HEK293 (cell line): ENCODE data around the gene ITGA4.

ENCODE experiments used
- CTCF ChIA-PET: fragments of 350-600 bp; formaldehyde crosslinking; extraction: SDS; loops from one replicate; lab custom pipeline; 2021; ENCODE audit warnings: antibody characterized with exemption; lab: Yijun Ruan, JAX
- POLR2A ChIA-PET: fragments of 300-600 bp; formaldehyde crosslinking; extraction: SDS; loops from one replicate; lab custom pipeline; 2020; ENCODE audit warnings: antibody characterized with exemption, inconsistent platforms; lab: Yijun Ruan, JAX
- H3K27ac ChIP-seq: fragments of 200-500 bp; sonication (Bioruptor generic); 2 replicates; pipeline ENCODE4 v1.5.1; 2014; ENCODE audit warnings: low read depth, low read length, control low read depth, inconsistent platforms; ENCODE audit errors: extremely low read depth
- H3K36me3 ChIP-seq, 2 experiments: fragments of 200-500 bp in 1 of 2; sonication (Bioruptor generic) in 1 of 2; 1 replicate in 1 of 2; 2 replicates in 1 of 2; pipeline ENCODE4 v1.5.1; 2014 to 2017; ENCODE audit warnings: inconsistent platforms in 2 of 2, low read length in 2 of 2; ENCODE audit not compliant: control insufficient read depth in 2 of 2, insufficient read depth in 1 of 2
- H3K4me1 ChIP-seq: fragments of 200-500 bp; sonication (Bioruptor generic); 2 replicates; pipeline ENCODE4 v1.5.1; 2014; ENCODE audit warnings: mild to moderate bottlenecking, low read length, inconsistent platforms; ENCODE audit not compliant: control insufficient read depth, insufficient read depth
- H3K4me3 ChIP-seq: 2 replicates; pipeline ENCODE4 v1.5.1; 2011; ENCODE audit warnings: low read depth, mild to moderate bottlenecking, control low read depth, low read length, moderate library complexity
- H3K9me3 ChIP-seq: fragments of 200-500 bp; sonication (Bioruptor generic); 2 replicates; pipeline ENCODE4 v1.5.1; 2014; ENCODE audit warnings: low read depth, low read length, inconsistent platforms; ENCODE audit not compliant: control insufficient read depth, insufficient read depth
- GLI2 ChIP-seq: fragments of 450-650 bp; formaldehyde crosslinking; IDR thresholded peaks from 2 replicates; pipeline ENCODE4; 2017; ENCODE audit warnings: missing biosample characterization, missing genetic modification characterization, low read depth, borderline replicate concordance
- GLIS1 ChIP-seq: fragments of 450-650 bp; formaldehyde crosslinking; IDR thresholded peaks from 2 replicates; pipeline ENCODE4 v1.5.1; 2016; ENCODE audit warnings: missing biosample characterization, missing genetic modification characterization
- GLIS2 ChIP-seq: fragments of 450-650 bp; formaldehyde crosslinking; IDR thresholded peaks from 2 replicates; pipeline ENCODE4 v1.5.1; 2016; ENCODE audit warnings: missing biosample characterization, missing genetic modification characterization
- IKZF3 ChIP-seq: fragments of 450-650 bp; IDR thresholded peaks from 2 replicates; pipeline ENCODE4 v1.5.0; 2018; ENCODE audit warnings: missing biosample characterization, mild to moderate bottlenecking, missing genetic modification characterization, moderate library complexity
- MYNN ChIP-seq: fragments of 450-650 bp; formaldehyde crosslinking; IDR thresholded peaks from 2 replicates; pipeline ENCODE4 v1.5.1; 2016; ENCODE audit warnings: missing biosample characterization, missing genetic modification characterization, borderline replicate concordance
- RBAK ChIP-seq: fragments of 450-650 bp; formaldehyde crosslinking; IDR thresholded peaks from 2 replicates; pipeline ENCODE4 v1.5.1; 2016; ENCODE audit warnings: missing biosample characterization, missing genetic modification characterization
- ZBTB10 ChIP-seq: fragments of 450-650 bp; formaldehyde crosslinking; IDR thresholded peaks from 2 replicates; pipeline ENCODE4 v1.5.1; 2016; ENCODE audit warnings: missing biosample characterization, missing genetic modification characterization
- ZBTB6 ChIP-seq: fragments of 450-650 bp; formaldehyde crosslinking; IDR thresholded peaks from 2 replicates; pipeline ENCODE4 v1.5.1; 2017; ENCODE audit warnings: missing biosample characterization, missing genetic modification characterization
- ZEB2 ChIP-seq: fragments of 450-650 bp; formaldehyde crosslinking; IDR thresholded peaks from 2 replicates; pipeline ENCODE4 v1.5.1; 2016; ENCODE audit warnings: missing biosample characterization, missing genetic modification characterization
- ZNF423 ChIP-seq: fragments of 450-650 bp; formaldehyde crosslinking; IDR thresholded peaks from 2 replicates; pipeline ENCODE4 v1.5.1; 2016; ENCODE audit warnings: missing biosample characterization, missing genetic modification characterization
- ZNF585B ChIP-seq: fragments of 450-650 bp; formaldehyde crosslinking; IDR thresholded peaks from 2 replicates; pipeline ENCODE4 v1.5.1; 2016; ENCODE audit warnings: missing biosample characterization, missing genetic modification characterization
- ZNF658 ChIP-seq: fragments of 450-650 bp; formaldehyde crosslinking; IDR thresholded peaks from 2 replicates; pipeline ENCODE4; 2016; ENCODE audit warnings: missing biosample characterization, missing genetic modification characterization
- ZNF776 ChIP-seq: fragments of 450-650 bp; formaldehyde crosslinking; IDR thresholded peaks from 2 replicates; pipeline ENCODE4 v1.5.0; 2017; ENCODE audit warnings: missing biosample characterization, missing genetic modification characterization, borderline replicate concordance
- ZNF791 ChIP-seq: fragments of 450-650 bp; formaldehyde crosslinking; IDR thresholded peaks from 2 replicates; pipeline ENCODE4 v1.5.1; 2016; ENCODE audit warnings: missing biosample characterization, missing genetic modification characterization
- TF ChIP-seq, protein P1 (sequence below): fragments of 450-650 bp; formaldehyde crosslinking; IDR thresholded peaks from 2 replicates; pipeline ENCODE4 v1.5.1; 2016; ENCODE audit warnings: missing biosample characterization, missing genetic modification characterization
- TF ChIP-seq, protein P2 (sequence below): fragments of 450-650 bp; formaldehyde crosslinking; IDR thresholded peaks from 2 replicates; pipeline ENCODE4 v1.5.1; 2016; ENCODE audit warnings: missing biosample characterization, missing genetic modification characterization
- TF ChIP-seq, protein P3 (sequence below): fragments of 450-650 bp; formaldehyde crosslinking; IDR thresholded peaks from 2 replicates; pipeline ENCODE4 v1.5.1; 2016; ENCODE audit warnings: missing biosample characterization, missing genetic modification characterization
- TF ChIP-seq, protein P4 (sequence below): fragments of 450-650 bp; IDR thresholded peaks from 2 replicates; pipeline ENCODE4 v1.5.1; 2018; ENCODE audit warnings: missing biosample characterization, mild to moderate bottlenecking, missing genetic modification characterization
- TF ChIP-seq, protein P5 (sequence below): sonication (generic); formaldehyde crosslinking; IDR thresholded peaks from 2 replicates; pipeline ENCODE4 v1.8.1; 2022; ENCODE audit warnings: mild to moderate bottlenecking, moderate library complexity, missing genetic modification reagents

Gene ITGA4

GRCh38 chr2:181546086-181546485 lies 88.9 kb downstream of the ITGA4 start (continued):
- TF ChIP-seq, protein P1, sequence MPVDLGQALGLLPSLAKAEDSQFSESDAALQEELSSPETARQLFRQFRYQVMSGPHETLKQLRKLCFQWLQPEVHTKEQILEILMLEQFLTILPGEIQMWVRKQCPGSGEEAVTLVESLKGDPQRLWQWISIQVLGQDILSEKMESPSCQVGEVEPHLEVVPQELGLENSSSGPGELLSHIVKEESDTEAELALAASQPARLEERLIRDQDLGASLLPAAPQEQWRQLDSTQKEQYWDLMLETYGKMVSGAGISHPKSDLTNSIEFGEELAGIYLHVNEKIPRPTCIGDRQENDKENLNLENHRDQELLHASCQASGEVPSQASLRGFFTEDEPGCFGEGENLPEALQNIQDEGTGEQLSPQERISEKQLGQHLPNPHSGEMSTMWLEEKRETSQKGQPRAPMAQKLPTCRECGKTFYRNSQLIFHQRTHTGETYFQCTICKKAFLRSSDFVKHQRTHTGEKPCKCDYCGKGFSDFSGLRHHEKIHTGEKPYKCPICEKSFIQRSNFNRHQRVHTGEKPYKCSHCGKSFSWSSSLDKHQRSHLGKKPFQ (tag by site-specific recombination), result no peak
- TF ChIP-seq ZNF658 (tag by site-specific recombination), result no peak
- TF ChIP-seq, all 188 proteins: peak for 0

GRCh38 chr2:181552808-181553207 lies 95.6 kb downstream of the ITGA4 start:
- 0 out of 2 replicates have a peak, but pooled peaks cover 3% of the 10 kb centered on the region for H3K4me1 ChIP-seq
- POLR2A ChIA-PET, result no interaction called here

More at GRCh38 chr2:181552808-181553207, 95.6 kb downstream of the ITGA4 start:
- no peak overlapping the region for H3K4me3 ChIP-seq
- H3K9me3 ChIP-seq, result no peaks in the 10 kb centered on the region
- TF ChIP-seq GLIS1 (tag by site-specific recombination) (no peak), RBAK (tag by site-specific recombination) (no peak), IKZF3 (tag by site-specific recombination) (no peak), ZNF585B (no peak), ZEB2 (no peak), ZBTB6 (tag by site-specific recombination) (no peak), GLIS2 (no peak), ZNF791 (tag by site-specific recombination) (no peak), ZNF423 (tag by site-specific recombination) (no peak), ZBTB10 (tag by site-specific recombination) (no peak), MYNN (tag by site-specific recombination) (no peak), GLI2 (tag by site-specific recombination) (no peak), ZNF776 (no peak)
- TF ChIP-seq, protein P2, sequence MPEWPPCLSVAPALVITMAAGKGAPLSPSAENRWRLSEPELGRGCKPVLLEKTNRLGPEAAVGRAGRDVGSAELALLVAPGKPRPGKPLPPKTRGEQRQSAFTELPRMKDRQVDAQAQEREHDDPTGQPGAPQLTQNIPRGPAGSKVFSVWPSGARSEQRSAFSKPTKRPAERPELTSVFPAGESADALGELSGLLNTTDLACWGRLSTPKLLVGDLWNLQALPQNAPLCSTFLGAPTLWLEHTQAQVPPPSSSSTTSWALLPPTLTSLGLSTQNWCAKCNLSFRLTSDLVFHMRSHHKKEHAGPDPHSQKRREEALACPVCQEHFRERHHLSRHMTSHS (tag by site-specific recombination), result no peak
- TF ChIP-seq, protein P3, sequence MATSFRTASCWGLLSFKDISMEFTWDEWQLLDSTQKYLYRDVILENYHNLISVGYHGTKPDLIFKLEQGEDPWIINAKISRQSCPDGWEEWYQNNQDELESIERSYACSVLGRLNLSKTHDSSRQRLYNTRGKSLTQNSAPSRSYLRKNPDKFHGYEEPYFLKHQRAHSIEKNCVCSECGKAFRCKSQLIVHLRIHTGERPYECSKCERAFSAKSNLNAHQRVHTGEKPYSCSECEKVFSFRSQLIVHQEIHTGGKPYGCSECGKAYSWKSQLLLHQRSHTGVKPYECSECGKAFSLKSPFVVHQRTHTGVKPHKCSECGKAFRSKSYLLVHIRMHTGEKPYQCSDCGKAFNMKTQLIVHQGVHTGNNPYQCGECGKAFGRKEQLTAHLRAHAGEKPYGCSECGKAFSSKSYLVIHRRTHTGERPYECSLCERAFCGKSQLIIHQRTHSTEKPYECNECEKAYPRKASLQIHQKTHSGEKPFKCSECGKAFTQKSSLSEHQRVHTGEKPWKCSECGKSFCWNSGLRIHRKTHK (tag by site-specific recombination), result no peak
- TF ChIP-seq, protein P4, sequence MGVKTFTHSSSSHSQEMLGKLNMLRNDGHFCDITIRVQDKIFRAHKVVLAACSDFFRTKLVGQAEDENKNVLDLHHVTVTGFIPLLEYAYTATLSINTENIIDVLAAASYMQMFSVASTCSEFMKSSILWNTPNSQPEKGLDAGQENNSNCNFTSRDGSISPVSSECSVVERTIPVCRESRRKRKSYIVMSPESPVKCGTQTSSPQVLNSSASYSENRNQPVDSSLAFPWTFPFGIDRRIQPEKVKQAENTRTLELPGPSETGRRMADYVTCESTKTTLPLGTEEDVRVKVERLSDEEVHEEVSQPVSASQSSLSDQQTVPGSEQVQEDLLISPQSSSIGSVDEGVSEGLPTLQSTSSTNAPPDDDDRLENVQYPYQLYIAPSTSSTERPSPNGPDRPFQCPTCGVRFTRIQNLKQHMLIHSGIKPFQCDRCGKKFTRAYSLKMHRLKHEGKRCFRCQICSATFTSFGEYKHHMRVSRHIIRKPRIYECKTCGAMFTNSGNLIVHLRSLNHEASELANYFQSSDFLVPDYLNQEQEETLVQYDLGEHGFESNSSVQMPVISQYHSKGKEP (tag by site-specific recombination), result no peak
- TF ChIP-seq, protein P5, sequence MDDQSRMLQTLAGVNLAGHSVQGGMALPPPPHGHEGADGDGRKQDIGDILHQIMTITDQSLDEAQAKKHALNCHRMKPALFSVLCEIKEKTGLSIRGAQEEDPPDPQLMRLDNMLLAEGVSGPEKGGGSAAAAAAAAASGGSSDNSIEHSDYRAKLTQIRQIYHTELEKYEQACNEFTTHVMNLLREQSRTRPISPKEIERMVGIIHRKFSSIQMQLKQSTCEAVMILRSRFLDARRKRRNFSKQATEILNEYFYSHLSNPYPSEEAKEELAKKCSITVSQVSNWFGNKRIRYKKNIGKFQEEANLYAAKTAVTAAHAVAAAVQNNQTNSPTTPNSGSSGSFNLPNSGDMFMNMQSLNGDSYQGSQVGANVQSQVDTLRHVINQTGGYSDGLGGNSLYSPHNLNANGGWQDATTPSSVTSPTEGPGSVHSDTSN (CRISPR knock-in tag), result no peak
- no peaks in the 10 kb centered on the region for H3K36me3 ChIP-seq
- CTCF ChIA-PET, result no interaction called here
- H3K27ac ChIP-seq, result no peak overlapping the region
